WERI-Rb-1 (cell line): ENCODE measurements around the gene FHOD3.

ENCODE experiments used
- DNase-seq: peaks from one replicate; pipeline ENCODE4 v3.0.0-alpha.2; 2020
- H3K27ac ChIP-seq: fragments of 250-450 bp; sonication (Bioruptor Pico); 2 replicates; pipeline ENCODE4 v1.5.1; 2020; ENCODE audit warnings: mild to moderate bottlenecking, moderate library complexity
- H3K27me3 ChIP-seq: fragments of 250-450 bp; sonication (Bioruptor Pico); 2 replicates; pipeline ENCODE4 v1.5.1; 2021; ENCODE audit warnings: mild to moderate bottlenecking, low read depth, moderate library complexity; ENCODE audit not compliant: insufficient read depth, severe bottlenecking
- H3K36me3 ChIP-seq: fragments of 250-450 bp; sonication (Bioruptor Pico); 2 replicates; pipeline ENCODE4 v1.5.1; 2020; ENCODE audit warnings: mild to moderate bottlenecking, moderate library complexity
- H3K4me3 ChIP-seq: 2 replicates; pipeline ENCODE4 v1.5.1; 2011; ENCODE audit warnings: low read depth, mild to moderate bottlenecking, control low read depth, low read length
- H3K9me3 ChIP-seq: fragments of 250-450 bp; sonication (Bioruptor Pico); 2 replicates; pipeline ENCODE4 v1.5.1; 2021; ENCODE audit warnings: mild to moderate bottlenecking, moderate library complexity; ENCODE audit not compliant: severe bottlenecking
- TF ChIP-seq, protein P1 (sequence below): IDR thresholded peaks from 2 replicates; pipeline ENCODE4 v1.5.1; 2011; ENCODE audit warnings: low read depth, mild to moderate bottlenecking, control low read depth, inconsistent platforms, low read length

The FHOD3 gene

DNA sequence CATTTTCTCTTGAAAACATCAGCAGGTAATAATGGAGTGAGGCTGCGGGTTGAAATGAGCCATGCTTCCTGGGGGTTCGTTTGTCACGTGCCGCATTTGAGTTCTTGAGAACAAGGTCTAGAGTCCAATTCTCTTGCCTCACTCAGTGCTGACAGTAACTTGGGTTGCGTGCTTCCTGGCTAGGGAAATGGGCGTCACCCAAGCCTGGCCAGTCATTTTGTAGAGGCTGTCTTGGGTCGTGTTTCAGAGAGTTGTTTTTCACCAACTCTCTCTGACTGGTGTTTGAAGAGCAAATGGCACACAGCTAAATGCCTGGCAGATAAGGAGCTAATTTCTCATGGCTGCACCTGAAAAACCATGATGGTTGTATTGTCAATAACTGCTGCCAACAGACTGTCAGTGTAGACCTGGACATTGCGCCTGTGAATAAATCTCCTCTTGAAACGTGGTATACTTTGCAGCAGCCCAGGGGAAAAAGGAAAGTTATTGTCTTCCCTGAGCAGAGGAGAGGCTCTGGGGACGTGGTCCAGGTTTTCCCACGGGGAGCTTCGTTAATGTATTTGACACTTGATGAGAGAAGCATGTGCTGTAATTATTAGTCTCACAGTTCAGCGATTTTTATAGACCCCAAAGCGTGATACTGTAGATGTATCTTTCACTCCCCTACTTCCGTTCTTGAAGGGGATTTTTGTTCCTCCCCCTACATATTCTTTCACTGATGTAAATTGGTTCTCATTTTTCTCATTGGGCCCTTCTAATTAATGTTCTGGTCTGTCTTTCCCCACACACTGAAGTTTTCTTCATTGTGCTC, 196.0 kb downstream of the FHOD3 start:
- TF ChIP-seq, protein P1, sequence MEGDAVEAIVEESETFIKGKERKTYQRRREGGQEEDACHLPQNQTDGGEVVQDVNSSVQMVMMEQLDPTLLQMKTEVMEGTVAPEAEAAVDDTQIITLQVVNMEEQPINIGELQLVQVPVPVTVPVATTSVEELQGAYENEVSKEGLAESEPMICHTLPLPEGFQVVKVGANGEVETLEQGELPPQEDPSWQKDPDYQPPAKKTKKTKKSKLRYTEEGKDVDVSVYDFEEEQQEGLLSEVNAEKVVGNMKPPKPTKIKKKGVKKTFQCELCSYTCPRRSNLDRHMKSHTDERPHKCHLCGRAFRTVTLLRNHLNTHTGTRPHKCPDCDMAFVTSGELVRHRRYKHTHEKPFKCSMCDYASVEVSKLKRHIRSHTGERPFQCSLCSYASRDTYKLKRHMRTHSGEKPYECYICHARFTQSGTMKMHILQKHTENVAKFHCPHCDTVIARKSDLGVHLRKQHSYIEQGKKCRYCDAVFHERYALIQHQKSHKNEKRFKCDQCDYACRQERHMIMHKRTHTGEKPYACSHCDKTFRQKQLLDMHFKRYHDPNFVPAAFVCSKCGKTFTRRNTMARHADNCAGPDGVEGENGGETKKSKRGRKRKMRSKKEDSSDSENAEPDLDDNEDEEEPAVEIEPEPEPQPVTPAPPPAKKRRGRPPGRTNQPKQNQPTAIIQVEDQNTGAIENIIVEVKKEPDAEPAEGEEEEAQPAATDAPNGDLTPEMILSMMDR = no peak

DNA sequence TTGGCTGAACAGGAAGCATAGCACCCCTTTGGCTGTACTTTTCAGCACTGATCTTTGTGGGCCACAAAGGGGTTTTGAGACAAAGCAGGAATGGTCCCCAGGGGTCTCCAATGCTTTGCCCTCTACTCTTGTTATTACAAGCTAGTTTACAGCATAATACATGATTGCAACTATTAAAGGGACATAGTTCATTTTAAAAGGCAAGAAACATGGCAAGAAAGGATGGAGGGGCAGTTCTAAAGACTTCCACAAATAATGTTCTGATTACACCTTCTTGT, 196.6 kb downstream of the FHOD3 start:
- DNase-seq = no peak
- TF ChIP-seq, protein P1 = no peak

More for the DNA sequence above, 196.0 kb downstream of the FHOD3 start:
- Histone ChIP-seq H3K27me3 (no peaks in the 10 kb centered on the region), H3K27ac (no peak overlapping the region), H3K36me3 (no peaks in the 10 kb centered on the region), H3K4me3 (no peak overlapping the region), H3K9me3 (no peaks in the 10 kb centered on the region)
- DNase-seq = no peak

DNA sequence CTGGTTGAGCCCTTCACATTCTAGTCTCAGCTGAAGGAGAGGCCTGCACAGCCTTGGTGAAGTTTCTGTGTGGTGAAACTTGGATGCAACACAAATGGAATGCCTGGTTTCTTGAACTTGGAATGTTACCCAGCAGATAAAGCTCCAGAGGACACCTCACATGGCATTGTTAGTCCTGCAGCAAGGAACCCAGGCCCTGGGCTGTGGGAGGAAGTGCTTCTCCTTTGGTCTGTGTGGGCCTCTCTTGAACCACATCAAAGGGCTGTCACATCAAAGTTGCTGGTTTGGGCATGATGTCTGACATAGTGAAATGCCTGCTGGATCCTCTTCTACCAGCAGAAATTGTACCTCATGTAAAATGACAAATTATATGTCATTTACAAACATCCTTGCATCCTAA, 198.5 kb downstream of the FHOD3 start:
- no peak overlapping the region for H3K4me3 ChIP-seq
- no peak for DNase-seq
- H3K27ac ChIP-seq = no peak overlapping the region
- TF ChIP-seq, protein P1 = no peak
- H3K27me3 ChIP-seq = no peaks in the 10 kb centered on the region
- H3K9me3 ChIP-seq = no peaks in the 10 kb centered on the region
- H3K36me3 ChIP-seq = no peaks in the 10 kb centered on the region

More for the DNA sequence above, 196.6 kb downstream of the FHOD3 start:
- no peaks in the 10 kb centered on the region for H3K36me3 ChIP-seq
- H3K27me3 ChIP-seq = no peaks in the 10 kb centered on the region
- H3K27ac ChIP-seq = no peak overlapping the region
- H3K9me3 ChIP-seq = no peaks in the 10 kb centered on the region
- no peak overlapping the region for H3K4me3 ChIP-seq

DNA sequence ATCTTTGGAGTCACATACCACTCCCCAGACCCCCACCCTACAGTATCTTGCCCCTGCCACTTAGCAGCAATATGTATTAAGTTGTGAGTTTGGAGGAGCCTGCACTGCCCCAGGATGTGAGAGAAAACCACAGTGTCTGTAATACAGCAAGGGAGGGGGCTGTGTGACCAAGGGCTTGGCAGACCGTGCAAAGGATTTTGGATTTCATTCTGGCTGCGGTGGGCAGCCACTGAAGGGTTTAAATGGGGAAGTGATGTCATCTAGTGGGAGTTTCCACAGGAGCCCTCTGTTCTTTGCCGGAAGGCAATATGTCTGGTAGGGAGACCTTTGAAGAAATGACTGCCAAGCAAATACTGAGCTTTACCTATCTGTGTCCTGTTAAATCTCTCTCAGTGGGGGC, 202.4 kb downstream of the FHOD3 start:
- Histone ChIP-seq H3K36me3 (no peaks in the 10 kb centered on the region), H3K9me3 (no peaks in the 10 kb centered on the region), H3K27me3 (no peaks in the 10 kb centered on the region), H3K4me3 (no peak overlapping the region), H3K27ac (no peak overlapping the region)
- DNase-seq = no peak
- TF ChIP-seq, protein P1 = no peak

DNA sequence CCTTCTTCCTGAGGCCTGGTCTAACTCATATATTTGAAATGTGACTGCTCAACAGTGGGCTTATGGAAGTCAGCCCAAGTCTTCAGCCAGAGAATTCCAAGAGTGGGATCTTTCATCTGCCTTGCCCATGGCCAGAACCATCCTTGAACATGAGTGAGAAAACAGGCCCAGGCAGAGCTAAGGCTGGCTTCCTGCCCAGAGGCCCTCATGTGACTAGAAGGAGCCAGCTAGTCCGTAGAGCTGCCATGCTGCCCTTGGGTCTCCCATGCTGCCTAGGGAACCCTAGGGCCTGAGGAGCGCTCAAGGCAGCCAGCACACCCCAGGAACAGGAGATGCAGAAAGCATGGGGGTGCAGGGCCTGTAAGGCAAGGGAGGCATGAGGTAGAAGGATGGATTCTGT, 203.6 kb downstream of the FHOD3 start:
- no peaks in the 10 kb centered on the region for H3K27me3 ChIP-seq
- H3K9me3 ChIP-seq = no peaks in the 10 kb centered on the region
- no peak for DNase-seq
- TF ChIP-seq, protein P1 = no peak
- no peak overlapping the region for H3K27ac ChIP-seq
- H3K4me3 ChIP-seq = no peak overlapping the region
- H3K36me3 ChIP-seq = no peaks in the 10 kb centered on the region; the same call in 1 of the 2 replicates

DNA sequence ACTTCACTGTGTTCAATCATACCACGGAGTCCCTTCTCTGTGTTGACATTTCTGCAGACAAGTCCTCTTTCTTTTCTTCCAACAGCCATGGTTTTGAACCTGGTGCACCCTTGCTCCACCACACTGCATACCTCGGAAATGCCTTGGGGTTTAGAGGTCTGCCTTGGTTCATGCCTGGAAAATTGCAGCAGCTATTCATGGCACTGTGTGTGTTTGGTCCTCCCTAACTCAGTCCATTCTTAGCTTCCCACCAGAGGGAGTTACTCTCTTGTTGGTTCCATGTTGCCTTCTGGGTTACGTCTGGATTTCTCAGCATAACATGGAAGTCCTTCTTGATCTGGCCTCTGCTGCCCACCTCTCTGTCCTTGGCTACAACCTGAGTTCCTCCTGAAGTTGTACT, 206.0 kb downstream of the FHOD3 start:
- TF ChIP-seq, protein P1 = no peak
- no peak overlapping the region for H3K4me3 ChIP-seq
- no peaks in the 10 kb centered on the region for H3K27me3 ChIP-seq
- no peak overlapping the region for H3K27ac ChIP-seq
- no peaks in the 10 kb centered on the region for H3K9me3 ChIP-seq
- no peak for DNase-seq
- H3K36me3 ChIP-seq = no peaks in the 10 kb centered on the region; the same call in 1 of the 2 replicates
